Panc1 (cell line): ENCODE measurements around the gene F3. TPM values are rescaled to one million over a fixed set of nuclear protein-coding genes. Genes with fewer than 3 reads are reported as not detected.

ENCODE experiments used
- ATAC-seq: fragments of 200-7000 bp; cut with Tn5 transposase; 2 replicates; pipeline ENCODE4 v1.9.1; 2020; ENCODE audit warnings: mild to moderate bottlenecking, moderate library complexity
- BruUV-seq: library from RNA; stranded (reverse); fragments of 400-500 nt; replicated peaks from 2 replicates; lab custom pipeline; 2021; lab: Mats Ljungman, UMichigan
- CTCF ChIA-PET: fragments of 300-600 bp; sonication (Branson Sonifier 250); formaldehyde crosslinking; loops from one replicate; lab custom pipeline; 2022; ENCODE audit warnings: antibody characterized with exemption; lab: Charles Lee
- POLR2A ChIA-PET: fragments of 300-600 bp; sonication (Branson Sonifier 250); formaldehyde crosslinking; loops from one replicate; lab custom pipeline; 2022; ENCODE audit warnings: antibody characterized with exemption; lab: Charles Lee
- DNase-seq: peaks from one replicate; pipeline ENCODE4 v3.0.0-alpha.2; 2010; ENCODE audit warnings: low read depth, low spot score
- H3K27ac ChIP-seq: 2 replicates; pipeline ENCODE4 v1.5.1; 2011; ENCODE audit warnings: mild to moderate bottlenecking, low read length, inconsistent platforms
- H3K27me3 ChIP-seq: fragments of 200-500 bp; sonication (Bioruptor generic); 2 replicates; pipeline ENCODE4 v1.6.0; 2014; ENCODE audit warnings: low read length, inconsistent platforms; ENCODE audit not compliant: control insufficient read depth, insufficient read depth
- H3K36me3 ChIP-seq: fragments of 200-500 bp; sonication (Bioruptor generic); 2 replicates; pipeline ENCODE4 v1.5.1; 2014; ENCODE audit warnings: inconsistent platforms, mild to moderate bottlenecking, low read length, moderate library complexity; ENCODE audit not compliant: control insufficient read depth, insufficient read depth
- H3K4me1 ChIP-seq: 2 replicates; pipeline ENCODE4 v1.5.1; 2011; ENCODE audit warnings: inconsistent platforms, mild to moderate bottlenecking, low read length, moderate library complexity; ENCODE audit not compliant: control insufficient read depth, insufficient read depth
- H3K4me3 ChIP-seq, 2 experiments: 2 replicates each; pipeline ENCODE4 v1.5.1; 2011 to 2012; ENCODE audit warnings: low read depth in 2 of 2, low read length in 2 of 2, mild to moderate bottlenecking in 2 of 2, inconsistent platforms in 1 of 2, moderate library complexity in 1 of 2
- H3K9me3 ChIP-seq: fragments of 200-500 bp; sonication (Bioruptor generic); 2 replicates; pipeline ENCODE4 v1.5.1; 2014; ENCODE audit warnings: low read depth, mild to moderate bottlenecking, inconsistent platforms, low read length, moderate library complexity; ENCODE audit not compliant: control insufficient read depth, insufficient read depth
- CTCF ChIP-seq: fragments of 450-650 bp; IDR thresholded peaks from 2 replicates; pipeline ENCODE4 v1.5.1; 2017; ENCODE audit warnings: mild to moderate bottlenecking
- POLR2AphosphoS5 ChIP-seq: IDR thresholded peaks from 2 replicates; pipeline ENCODE4 v1.6.1; 2012; ENCODE audit warnings: mild to moderate bottlenecking, low read depth, low read length, moderate library complexity
- REST ChIP-seq, 2 experiments: IDR thresholded peaks; 2 replicates each; pipeline ENCODE4 v1.6.1; 2011 to 2012; ENCODE audit warnings: low read depth in 2 of 2, control low read depth in 1 of 2, low read length in 1 of 2, mild to moderate bottlenecking in 1 of 2, moderate library complexity in 1 of 2; ENCODE audit not compliant: insufficient read depth in 1 of 2
- SIN3A ChIP-seq: IDR thresholded peaks from 2 replicates; pipeline ENCODE4 v1.6.1; 2012; ENCODE audit warnings: low read depth, mild to moderate bottlenecking, low read length, moderate library complexity, borderline replicate concordance; ENCODE audit not compliant: insufficient read depth
- TCF7L2 ChIP-seq: IDR thresholded peaks from 2 replicates; pipeline ENCODE4 v1.6.1; 2011; ENCODE audit warnings: mild to moderate bottlenecking, low read depth, low read length, inconsistent platforms
- in situ Hi-C: cut with HindIII; loops from 2 replicates; pipeline ENCODE4 v1.10.0; 2016; ENCODE audit warnings: low sequenced_read_pairs, low pct_unique_long_range_greater_than_20kb
- intact Hi-C: fragments of 100-400 bp; cut with micrococcal nuclease; formaldehyde crosslinking; loops from one replicate; pipeline ENCODE4 v1.10.0; 2022; ENCODE audit not compliant: unreplicated experiment
- total RNA-seq: library from RNA; stranded (reverse); gene quantifications from one replicate; pipeline ENCODE4 v1.2.1, GENCODE V29; 2021; ENCODE audit not compliant: unreplicated experiment

F3 gene
- total RNA-seq, 1 experiment from 2014 or later: 2.6 TPM

GRCh38 chr1:94532077-94532476, 9.5 kb downstream of the F3 start:
- H3K4me1 ChIP-seq: no peaks in the 10 kb centered on the region
- H3K9me3 ChIP-seq: no peaks in the 10 kb centered on the region
- H3K27ac ChIP-seq: no peak overlapping the region
- no peaks in the 10 kb centered on the region for H3K36me3 ChIP-seq
- no peaks in the 10 kb centered on the region for H3K27me3 ChIP-seq
- ATAC-seq: peak; percentile 66; the same call in 1 of the 2 replicates
- intact Hi-C loops: no loop called here
- no TSS peak for BruUV-seq
- H3K4me3 ChIP-seq: no peak overlapping the region
- no peak for DNase-seq
- TF ChIP-seq TCF7L2: no peak
- ChIA-PET POLR2A (no interaction called here), CTCF (no interaction called here)
- in situ Hi-C loops: no loop called here

GRCh38 chr1:94531664-94532063, 9.9 kb downstream of the F3 start:
- Histone ChIP-seq H3K36me3 (no peaks in the 10 kb centered on the region), H3K27ac (no peak overlapping the region), H3K4me1 (no peaks in the 10 kb centered on the region), H3K27me3 (no peaks in the 10 kb centered on the region), H3K9me3 (no peaks in the 10 kb centered on the region), H3K4me3 (no peak overlapping the region)
- TF ChIP-seq TCF7L2: no peak
- TF ChIP-seq CTCF: no peak
- no peak for TF ChIP-seq SIN3A
- no peak for TF ChIP-seq REST (IDR thresholded peaks at IDR 0.05; ENCODE audit: insufficient read depth in 1 of 2, low read depth in 2 of 2, low read length in 1 of 2)
- no peak for TF ChIP-seq POLR2AphosphoS5
- BruUV-seq: no TSS peak
- CTCF ChIA-PET: no interaction called here
- no peak for DNase-seq
- ATAC-seq: no peak
- intact Hi-C loops: no loop called here
- POLR2A ChIA-PET: no interaction called here
- in situ Hi-C loops: no loop called here

GRCh38 chr1:94530373-94530878, 11.1 kb downstream of the F3 start:
- POLR2A ChIA-PET: interaction anchor here (0.6 to 0.7 kb wide), 2 partner anchors 170 to 485 kb away, joined by 3 to 9 read pairs; no protein-coding TSS in a partner anchor
- no peak overlapping the region for H3K27ac ChIP-seq

More at GRCh38 chr1:94530373-94530878, 11.1 kb downstream of the F3 start:
- CTCF ChIA-PET: no interaction called here
- Histone ChIP-seq H3K27me3 (no peaks in the 10 kb centered on the region), H3K9me3 (no peaks in the 10 kb centered on the region), H3K36me3 (no peaks in the 10 kb centered on the region), H3K4me1 (no peaks in the 10 kb centered on the region), H3K4me3 (no peak overlapping the region)
- no peak for ATAC-seq
- BruUV-seq: no TSS peak
- no peak for DNase-seq
- TF ChIP-seq POLR2AphosphoS5: no peak
- TF ChIP-seq SIN3A: no peak
- no peak for TF ChIP-seq REST (IDR thresholded peaks at IDR 0.05; ENCODE audit: insufficient read depth in 1 of 2, low read depth in 2 of 2, low read length in 1 of 2)
- TF ChIP-seq CTCF: no peak
- TF ChIP-seq TCF7L2: no peak
- in situ Hi-C loops (no loop called here), intact Hi-C loops (no loop called here)
